HCT116 (cell line): ENCODE measurements around the gene STEAP1.
"Not testable (repeated sequence)": the region's sequence is repeated elsewhere in the genome, so short reads cannot be mapped to it uniquely, and the experiment has no call there.

ENCODE experiments used
- CEBPB ChIP-seq: IDR thresholded peaks from 2 replicates; pipeline ENCODE4 v1.6.1; 2012; ENCODE audit warnings: low read depth
- CTCF ChIP-seq, 3 experiments: fragments of 200-600 bp in 1 of 3; sonication (generic) in 1 of 3; IDR thresholded peaks in 2 of 3; conservative IDR thresholded peaks in 1 of 3; 2 replicates each; pipeline ENCODE4 v1.5.1; 2012 to 2017; ENCODE audit warnings: low read depth in 2 of 3, low read length in 2 of 3, antibody characterized with exemption in 1 of 3, borderline replicate concordance in 1 of 3, control low read depth in 1 of 3, mild to moderate bottlenecking in 1 of 3, mixed read lengths in 1 of 3, mixed run types in 1 of 3, moderate library complexity in 1 of 3; ENCODE audit not compliant: insufficient read depth in 1 of 3
- EZH2 ChIP-seq: fragments of 200-600 bp; sonication (generic); IDR thresholded peaks from 2 replicates; pipeline ENCODE4 v1.6.1; 2017; ENCODE audit warnings: antibody characterized with exemption, mixed run types
- POLR2A ChIP-seq: IDR thresholded peaks from 2 replicates; pipeline ENCODE4 v1.7.0; 2011; ENCODE audit warnings: borderline replicate concordance; ENCODE audit not compliant: insufficient read depth, insufficient read length; ENCODE audit errors: extremely low read depth
- POLR2AphosphoS5 ChIP-seq: IDR thresholded peaks from 2 replicates; pipeline ENCODE4 v1.6.1; 2011; ENCODE audit warnings: mild to moderate bottlenecking, low read depth, low read length, moderate library complexity
- RAD21 ChIP-seq: IDR thresholded peaks from 2 replicates; pipeline ENCODE4 v1.6.1; 2012; ENCODE audit warnings: low read depth, mild to moderate bottlenecking
- TF ChIP-seq, protein P1 (sequence below): IDR thresholded peaks from 2 replicates; pipeline ENCODE4 v1.6.1; 2012

DNA sequence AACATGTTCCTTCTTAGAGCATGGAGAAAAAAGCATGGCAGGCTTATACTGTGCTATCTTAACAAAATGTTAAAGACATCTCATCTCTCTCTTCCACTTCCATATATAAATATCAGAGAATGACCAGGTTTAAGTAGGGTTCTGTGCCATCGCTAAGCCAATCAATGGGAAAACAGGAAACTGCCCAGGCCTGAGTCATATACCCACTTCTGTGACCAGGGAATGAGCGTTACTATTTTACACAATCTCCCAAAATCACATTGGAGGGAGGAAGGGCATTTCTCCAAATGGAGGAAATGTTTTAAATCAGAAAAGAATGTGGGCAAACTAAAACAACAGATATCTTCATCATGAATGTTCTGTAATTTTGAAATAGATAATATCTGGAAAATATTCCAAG, 3.1 kb downstream of the STEAP1 start:
- not testable (repeated sequence) for TF ChIP-seq POLR2AphosphoS5; CTCF (IDR thresholded peaks at IDR 0.05 in 2 of 3, conservative IDR thresholded peaks at IDR 0.05 in 1 of 3; ENCODE audit: borderline replicate concordance in 1 of 3, insufficient read depth in 1 of 3, low read depth in 2 of 3, low read length in 2 of 3); EZH2; CEBPB; POLR2A; RAD21
- TF ChIP-seq, protein P1, sequence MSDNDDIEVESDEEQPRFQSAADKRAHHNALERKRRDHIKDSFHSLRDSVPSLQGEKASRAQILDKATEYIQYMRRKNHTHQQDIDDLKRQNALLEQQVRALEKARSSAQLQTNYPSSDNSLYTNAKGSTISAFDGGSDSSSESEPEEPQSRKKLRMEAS: not testable (repeated sequence)
